AG09319 (cell line): ENCODE data around the gene PDLIM7.

ENCODE experiments used
- DNase-seq: peaks from one replicate; pipeline ENCODE4 v3.0.0-alpha.2; 2010; ENCODE audit warnings: low read depth; ENCODE audit errors: extremely low read depth
- TF ChIP-seq, protein P1 (sequence below): IDR thresholded peaks from 2 replicates; pipeline ENCODE4 v1.5.1; 2011; ENCODE audit warnings: low read depth, mild to moderate bottlenecking, inconsistent platforms, low read length, moderate library complexity

PDLIM7 gene

DNA sequence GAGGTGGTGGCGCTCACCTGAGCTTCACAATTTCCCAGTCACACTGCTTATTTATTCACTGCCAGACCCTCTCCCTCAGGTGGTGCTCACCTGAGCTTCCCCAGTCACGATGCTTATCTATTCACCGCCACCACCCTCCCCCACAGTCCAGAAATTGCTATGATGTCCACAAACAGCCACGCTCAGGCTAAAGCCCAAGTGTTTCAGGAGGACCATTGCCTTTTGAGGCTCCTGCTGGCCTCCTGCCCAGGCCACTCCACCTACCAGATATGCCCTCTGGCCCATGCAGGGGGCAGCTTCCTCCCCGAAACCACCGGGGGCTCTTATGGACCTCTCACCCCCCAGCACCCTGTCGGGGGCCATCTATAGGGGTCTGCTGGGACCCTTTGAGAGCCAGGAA, 4.6 kb downstream of the PDLIM7 start:
- TF ChIP-seq, protein P1, sequence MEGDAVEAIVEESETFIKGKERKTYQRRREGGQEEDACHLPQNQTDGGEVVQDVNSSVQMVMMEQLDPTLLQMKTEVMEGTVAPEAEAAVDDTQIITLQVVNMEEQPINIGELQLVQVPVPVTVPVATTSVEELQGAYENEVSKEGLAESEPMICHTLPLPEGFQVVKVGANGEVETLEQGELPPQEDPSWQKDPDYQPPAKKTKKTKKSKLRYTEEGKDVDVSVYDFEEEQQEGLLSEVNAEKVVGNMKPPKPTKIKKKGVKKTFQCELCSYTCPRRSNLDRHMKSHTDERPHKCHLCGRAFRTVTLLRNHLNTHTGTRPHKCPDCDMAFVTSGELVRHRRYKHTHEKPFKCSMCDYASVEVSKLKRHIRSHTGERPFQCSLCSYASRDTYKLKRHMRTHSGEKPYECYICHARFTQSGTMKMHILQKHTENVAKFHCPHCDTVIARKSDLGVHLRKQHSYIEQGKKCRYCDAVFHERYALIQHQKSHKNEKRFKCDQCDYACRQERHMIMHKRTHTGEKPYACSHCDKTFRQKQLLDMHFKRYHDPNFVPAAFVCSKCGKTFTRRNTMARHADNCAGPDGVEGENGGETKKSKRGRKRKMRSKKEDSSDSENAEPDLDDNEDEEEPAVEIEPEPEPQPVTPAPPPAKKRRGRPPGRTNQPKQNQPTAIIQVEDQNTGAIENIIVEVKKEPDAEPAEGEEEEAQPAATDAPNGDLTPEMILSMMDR = no peak
- no peak for DNase-seq

DNA sequence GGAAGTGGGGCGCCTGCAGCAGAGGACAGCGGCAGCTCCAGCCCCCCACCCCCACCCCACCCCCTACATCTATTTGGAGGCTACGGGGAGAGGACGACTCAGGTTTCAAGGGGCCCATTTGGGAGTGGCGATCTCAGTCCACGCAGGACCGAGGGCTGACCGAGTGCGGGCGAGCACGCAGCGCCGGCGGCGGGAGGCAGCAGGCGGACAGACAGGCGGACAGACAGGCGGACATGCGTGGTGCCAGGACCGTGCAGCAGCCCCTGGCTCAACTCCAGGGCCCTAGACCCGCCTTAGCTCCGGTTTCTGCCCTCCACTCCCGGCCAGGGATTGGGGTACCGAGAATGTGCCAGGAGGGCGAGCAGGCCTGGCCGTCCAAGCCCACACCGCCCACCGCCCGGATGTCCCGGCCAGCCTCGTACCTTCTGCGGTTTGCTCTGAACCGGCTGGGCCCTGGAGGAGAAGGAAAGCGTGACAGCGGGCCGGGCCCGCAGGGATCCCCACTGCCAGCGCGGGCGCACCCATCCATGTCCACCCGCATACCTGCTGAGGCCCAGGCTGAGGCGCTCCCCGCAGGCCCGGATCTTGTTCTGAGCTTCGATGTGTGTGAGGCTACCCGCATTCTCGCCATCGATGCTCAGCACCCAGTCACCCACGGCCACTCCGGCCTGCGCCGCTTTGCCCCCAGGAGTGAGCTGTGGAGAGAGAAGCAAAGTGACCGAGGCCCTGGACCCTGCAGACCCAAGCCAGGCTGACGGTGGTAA, 5.2 kb downstream of the PDLIM7 start:
- TF ChIP-seq, protein P1 = no peak
- no peak for DNase-seq

DNA sequence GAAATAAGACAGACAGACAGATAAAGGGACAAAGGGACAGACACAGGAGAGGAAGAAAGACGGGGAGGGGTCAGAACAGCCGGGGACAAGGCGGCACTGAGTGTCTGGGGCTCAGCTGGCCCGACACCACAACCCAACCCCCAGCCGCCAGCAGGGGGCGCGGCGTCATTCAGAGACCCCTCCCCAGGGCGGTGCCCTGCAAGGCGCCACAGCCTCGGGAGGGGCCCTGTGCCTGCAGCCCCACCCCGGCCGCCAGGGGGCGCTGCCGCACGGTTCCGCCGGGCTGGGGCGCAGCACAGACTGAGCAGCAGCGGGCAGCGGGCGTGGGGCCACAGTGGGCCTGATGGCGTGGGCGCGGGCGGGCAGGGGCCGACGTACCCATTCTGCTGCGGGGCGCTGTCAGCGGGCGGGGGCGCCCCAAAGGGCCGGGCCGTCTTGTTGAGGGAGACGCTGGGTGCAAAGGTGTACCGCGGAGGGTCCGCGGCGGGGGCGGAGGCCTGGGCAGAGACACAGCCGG, 5.9 kb downstream of the PDLIM7 start:
- no peak for DNase-seq
- TF ChIP-seq, protein P1 = peak; percentile 47

DNA sequence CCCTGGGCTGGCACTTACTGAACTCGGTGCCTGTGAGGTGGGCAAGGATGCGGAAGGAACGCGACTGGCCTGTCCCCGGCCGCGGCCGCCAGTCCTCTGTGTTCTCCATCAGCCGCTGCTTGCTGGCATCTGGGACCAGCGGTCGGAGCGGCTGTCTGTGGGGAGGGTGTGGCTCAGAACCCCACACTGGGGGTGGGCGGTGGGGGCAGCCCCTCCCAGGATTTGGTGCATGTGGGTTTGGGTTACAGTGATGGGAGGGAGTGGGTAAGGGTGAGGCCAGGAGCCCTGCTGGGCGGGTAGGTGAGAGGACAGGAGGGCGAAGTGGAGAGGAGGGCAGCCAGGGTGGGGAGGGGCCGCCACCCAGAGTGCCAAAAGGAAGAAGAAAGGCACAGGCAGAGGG, 6.4 kb downstream of the PDLIM7 start:
- no peak for DNase-seq

DNA sequence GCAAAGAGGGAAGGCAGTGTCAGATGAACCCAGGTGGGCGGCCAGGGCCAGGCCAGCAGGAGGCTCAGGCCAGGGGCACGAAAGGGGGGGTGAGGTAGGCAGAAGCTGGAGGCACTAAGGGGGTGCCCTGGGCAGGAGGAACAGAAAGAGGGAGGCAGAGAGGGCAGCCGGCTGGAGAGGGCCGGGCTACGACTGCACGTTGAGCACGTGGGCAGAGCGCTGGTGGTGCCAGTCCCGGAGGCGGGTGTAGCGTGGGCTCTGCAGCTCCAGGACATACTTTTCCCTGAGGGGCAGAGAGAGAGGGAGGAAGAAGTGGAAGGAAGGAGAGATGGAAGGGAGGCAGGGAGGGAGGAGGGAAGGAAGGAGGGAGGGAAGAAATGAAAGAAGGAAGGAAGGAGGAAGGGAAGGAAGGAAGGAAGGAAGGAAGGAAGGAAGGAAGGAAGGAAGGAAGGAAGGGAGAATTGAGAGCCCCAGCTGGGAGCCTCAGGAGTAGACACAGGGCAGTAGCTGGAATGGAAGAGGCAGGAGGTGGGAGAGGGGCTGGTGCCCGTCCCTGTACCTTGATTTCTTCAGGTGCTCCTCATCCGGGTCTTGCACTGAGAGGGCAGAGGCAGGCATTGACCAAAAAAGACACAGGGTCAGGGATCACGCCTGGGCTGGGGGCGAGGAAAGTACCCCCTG, 7.0 kb downstream of the PDLIM7 start:
- TF ChIP-seq, protein P1 = no peak
- DNase-seq = no peak

More for the DNA sequence above, 6.4 kb downstream of the PDLIM7 start:
- TF ChIP-seq, protein P1 = no peak

DNA sequence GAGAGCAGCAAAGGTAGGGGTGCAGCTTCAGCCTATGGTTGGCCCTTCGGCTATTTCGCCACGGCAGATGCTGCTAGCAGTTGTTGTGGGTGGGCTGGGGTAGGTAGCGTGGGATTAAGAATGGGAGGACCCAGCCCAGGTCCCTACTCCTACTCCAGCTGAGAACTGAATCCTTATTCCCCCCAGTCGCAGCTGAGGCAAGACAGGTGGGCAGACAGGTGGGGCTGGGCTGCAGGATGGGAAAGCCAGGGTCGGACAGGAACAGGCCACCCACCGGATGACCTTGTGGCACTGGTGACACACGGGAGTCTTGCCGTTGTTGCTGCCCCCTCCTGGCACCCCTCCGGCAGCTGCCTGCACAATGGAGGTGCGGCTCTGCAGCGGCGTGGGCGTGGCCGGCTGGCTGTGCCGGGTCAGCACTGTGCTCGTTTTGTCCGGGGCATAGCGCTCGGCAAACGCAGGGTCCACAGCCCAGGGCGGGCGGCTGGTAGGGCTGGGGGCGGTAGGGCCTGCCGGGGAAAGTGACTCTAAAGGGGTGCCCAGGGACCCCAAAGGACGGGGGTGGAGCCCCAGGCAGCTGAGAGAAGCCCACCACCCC, 8.2 kb downstream of the PDLIM7 start:
- TF ChIP-seq, protein P1 = no peak; the same call in 1 of the 2 replicates
- DNase-seq = no peak

DNA sequence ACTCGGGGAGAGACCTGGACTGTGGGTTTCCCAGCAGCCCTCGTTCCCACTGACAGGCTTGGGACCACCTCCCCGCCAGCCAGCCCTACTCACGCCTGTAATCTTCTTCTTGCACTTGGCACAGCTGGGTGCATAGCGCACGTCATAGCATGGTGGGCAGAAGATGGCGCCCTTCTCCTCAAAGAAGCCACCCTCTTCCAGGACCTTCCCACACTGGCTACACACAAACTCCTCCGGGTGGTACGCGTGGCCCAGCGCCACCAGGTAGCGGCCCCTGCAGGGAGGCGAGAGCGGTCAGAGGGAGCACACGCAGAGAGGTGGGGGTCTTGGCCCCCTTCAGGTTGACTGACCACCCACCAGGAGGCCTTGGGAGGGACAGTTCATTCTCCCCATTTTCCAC, 9.4 kb downstream of the PDLIM7 start:
- DNase-seq = no peak
- TF ChIP-seq, protein P1 = no peak
